RWPE2 (cell line): Measurements from ENCODE around the gene TCP11.

Source experiments
- ATAC-seq: fragments of 200-7000 bp; cut with Tn5 transposase; 3 replicates; pipeline ENCODE4 v1.9.1; 2021; ENCODE audit warnings: low read depth
- DNase-seq: peaks from one replicate; pipeline ENCODE4 v3.0.0-alpha.2; 2020; ENCODE audit warnings: low spot score
- H3K27ac ChIP-seq: fragments of 450-650 bp; 2 replicates; pipeline ENCODE4 v1.5.1; 2017; ENCODE audit warnings: mild to moderate bottlenecking; ENCODE audit not compliant: poor library complexity, severe bottlenecking
- H3K27me3 ChIP-seq: fragments of 250-450 bp; sonication (Bioruptor Pico); 2 replicates; pipeline ENCODE4 v1.5.1; 2021; ENCODE audit warnings: mild to moderate bottlenecking, moderate library complexity; ENCODE audit not compliant: insufficient read depth, poor library complexity, severe bottlenecking
- H3K36me3 ChIP-seq: fragments of 250-450 bp; sonication (Bioruptor Pico); 2 replicates; pipeline ENCODE4 v1.5.1; 2020; ENCODE audit warnings: low read depth, mild to moderate bottlenecking, moderate library complexity
- H3K4me1 ChIP-seq: fragments of 250-450 bp; sonication (Bioruptor Pico); 2 replicates; pipeline ENCODE4 v1.5.1; 2021; ENCODE audit warnings: mild to moderate bottlenecking, moderate library complexity; ENCODE audit not compliant: insufficient read depth, poor library complexity, severe bottlenecking
- H3K4me3 ChIP-seq: fragments of 250-450 bp; sonication (Bioruptor Pico); 2 replicates; pipeline ENCODE4 v1.5.1; 2021; ENCODE audit warnings: mild to moderate bottlenecking, moderate library complexity; ENCODE audit not compliant: severe bottlenecking
- H3K9me3 ChIP-seq: fragments of 250-450 bp; sonication (Bioruptor Pico); 2 replicates; pipeline ENCODE4 v1.5.1; 2021; ENCODE audit warnings: mild to moderate bottlenecking, moderate library complexity; ENCODE audit not compliant: severe bottlenecking
- CTCF ChIP-seq: fragments of 450-650 bp; IDR thresholded peaks from one replicate; pipeline ENCODE4 v1.5.1; 2017; ENCODE audit warnings: mild to moderate bottlenecking, moderate library complexity; ENCODE audit not compliant: poor library complexity, severe bottlenecking

Gene TCP11

GRCh38 chr6:35089935-35090505 is 51.1 kb downstream of the TCP11 start:
- no peak for DNase-seq
- Histone ChIP-seq H3K4me3 (no peak overlapping the region), H3K36me3 (no peaks in the 10 kb centered on the region), H3K4me1 (no peaks in the 10 kb centered on the region), H3K27me3 (no peaks in the 10 kb centered on the region), H3K27ac (no peak overlapping the region), H3K9me3 (no peaks in the 10 kb centered on the region)
- no peak for TF ChIP-seq CTCF
- ATAC-seq, result no peak

GRCh38 chr6:35089216-35089934 is 51.8 kb downstream of the TCP11 start:
- no peak overlapping the region for H3K27ac ChIP-seq
- no peak for DNase-seq
- no peaks in the 10 kb centered on the region for H3K36me3 ChIP-seq
- H3K27me3 ChIP-seq, result no peaks in the 10 kb centered on the region
- no peaks in the 10 kb centered on the region for H3K4me1 ChIP-seq
- no peak for ATAC-seq
- H3K4me3 ChIP-seq, result no peak overlapping the region
- no peak for TF ChIP-seq CTCF
- H3K9me3 ChIP-seq, result no peaks in the 10 kb centered on the region

DNA sequence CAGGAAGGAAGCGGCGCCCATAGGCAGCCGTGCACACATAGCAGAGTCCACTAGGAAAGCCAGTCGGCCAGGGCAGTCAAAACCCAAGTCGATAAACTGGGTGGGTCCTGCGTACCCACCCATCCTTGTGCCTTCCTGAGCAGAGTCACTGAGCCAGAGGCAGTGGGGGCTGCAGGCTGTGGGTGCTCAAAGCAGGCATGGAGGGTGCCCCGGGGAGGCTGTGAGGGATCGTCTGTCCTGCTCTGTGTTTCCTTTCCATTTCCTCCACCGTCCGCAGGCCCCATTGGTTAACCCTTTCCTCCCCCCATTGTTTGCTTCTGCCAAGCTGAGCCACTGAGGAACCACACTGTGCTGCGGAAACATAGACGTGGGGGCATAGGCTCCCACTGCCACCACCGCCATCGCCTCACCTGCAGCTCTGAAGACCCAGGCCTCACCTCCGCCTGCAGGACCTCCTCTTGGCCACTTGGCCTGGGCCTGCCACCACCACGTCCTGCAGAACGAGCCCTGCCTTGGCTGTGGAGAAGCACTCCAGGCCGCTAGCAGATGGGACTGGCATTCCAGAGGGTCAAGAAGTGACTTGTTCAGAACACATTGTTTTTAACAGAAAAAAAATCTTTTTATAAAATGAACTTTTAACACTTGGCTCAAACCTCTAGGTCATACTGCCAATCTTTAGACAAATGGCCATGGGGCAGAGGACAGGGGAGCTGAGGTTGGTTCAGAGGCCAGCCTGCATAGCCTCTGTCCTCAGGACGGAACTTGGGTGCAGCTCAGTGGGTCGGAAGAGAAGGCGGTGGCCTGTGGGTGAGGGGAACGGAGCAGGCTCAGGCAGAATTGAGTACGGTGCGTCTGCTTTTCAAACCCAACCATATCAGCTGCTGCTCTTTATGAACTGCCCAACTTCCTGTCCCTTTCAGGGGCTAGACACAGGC is 52.6 kb downstream of the TCP11 start:
- DNase-seq, result no peak
- no peak for TF ChIP-seq CTCF
- no peaks in the 10 kb centered on the region for H3K9me3 ChIP-seq
- no peaks in the 10 kb centered on the region for H3K4me1 ChIP-seq
- no peak for ATAC-seq
- H3K36me3 ChIP-seq, result 0 out of 2 replicates have a peak, but pooled peaks cover 3% of the 10 kb centered on the region
- no peaks in the 10 kb centered on the region for H3K27me3 ChIP-seq
- no peak overlapping the region for H3K4me3 ChIP-seq
- H3K27ac ChIP-seq, result no peak overlapping the region

DNA sequence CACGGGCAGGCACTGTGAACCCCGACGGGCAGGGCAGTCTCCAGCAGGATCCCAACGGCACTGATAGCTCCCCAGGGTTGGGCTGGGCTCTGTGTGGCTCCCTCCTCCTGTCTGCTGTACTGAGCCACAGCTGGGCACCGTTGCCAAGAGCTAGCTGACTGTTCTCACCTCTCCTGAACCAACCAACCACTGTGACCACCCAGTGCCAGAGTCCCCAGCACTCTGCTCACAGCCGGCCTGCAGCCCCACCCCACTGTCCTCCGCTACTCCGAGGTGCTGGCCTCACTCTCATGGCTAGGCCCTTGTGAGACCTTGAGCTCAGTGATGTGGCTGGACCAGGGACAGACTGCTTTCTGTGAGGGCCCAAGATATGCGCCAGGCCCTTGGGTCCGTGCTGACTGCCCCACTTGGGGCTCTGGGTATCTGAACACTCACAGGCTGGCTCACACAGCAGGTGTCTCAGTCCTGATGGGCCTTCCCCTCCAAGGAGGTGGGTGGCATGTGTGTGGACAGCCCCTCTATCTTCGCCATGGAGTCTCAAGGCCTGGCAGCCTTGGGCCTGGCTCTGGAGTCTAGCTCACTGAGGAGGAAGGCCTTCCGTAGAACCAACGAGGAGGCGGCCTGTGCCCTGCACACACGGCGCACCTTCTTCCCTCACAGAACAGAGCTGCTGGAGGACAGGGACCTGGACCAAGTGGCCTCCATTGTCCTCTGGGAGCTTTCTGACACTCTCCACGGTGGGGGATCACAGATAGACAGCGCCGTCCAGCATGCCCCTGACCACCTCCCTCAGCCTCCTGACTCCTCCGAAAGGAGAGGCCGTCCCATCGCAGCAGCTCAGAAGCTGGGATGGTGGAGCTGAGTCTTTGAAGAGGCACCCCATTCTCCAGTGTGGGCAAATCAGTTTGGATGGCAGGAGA is 53.5 kb downstream of the TCP11 start:
- DNase-seq (no peak), ATAC-seq (no peak)
- no peak for TF ChIP-seq CTCF
- no peaks in the 10 kb centered on the region for H3K9me3 ChIP-seq
- no peaks in the 10 kb centered on the region for H3K27me3 ChIP-seq
- no peak overlapping the region for H3K27ac ChIP-seq
- no peaks in the 10 kb centered on the region for H3K4me1 ChIP-seq
- 0 out of 2 replicates have a peak, but pooled peaks cover 9% of the 10 kb centered on the region for H3K36me3 ChIP-seq
- H3K4me3 ChIP-seq, result no peak overlapping the region
